D721Med (cell line): ENCODE measurements around the gene C2CD2.

Experiments
- DNase-seq: peaks from one replicate; pipeline ENCODE4 v3.0.0; 2011; ENCODE audit warnings: low spot score; ENCODE audit not compliant: insufficient read length
- FAIRE-seq: peaks from 2 replicates; lab custom pipeline; 2011; peaks lifted over from hg19 to GRCh38; lab: Jason Lieb, UNC
- CTCF ChIP-seq: IDR thresholded peaks from 2 replicates; pipeline ENCODE4 v1.5.1; 2012; ENCODE audit warnings: mild to moderate bottlenecking, control low read depth; ENCODE audit not compliant: insufficient read depth; ENCODE audit errors: missing control alignments

C2CD2 gene

GRCh38 chr21:41907496-41908258 is 46.1 kb downstream of the C2CD2 start:
- no peak for TF ChIP-seq CTCF
- no peak for DNase-seq
- no peak for FAIRE-seq

- no peak for TF ChIP-seq CTCF
- no peak for FAIRE-seq
- DNase-seq: no peak
Measured at GRCh38 chr21:41906770-41907169, 47.0 kb downstream of the C2CD2 start.

GRCh38 chr21:41903559-41904351 is 50.1 kb downstream of the C2CD2 start:
- no peak for DNase-seq
- no peak for FAIRE-seq

GRCh38 chr21:41902946-41903345 is 50.9 kb downstream of the C2CD2 start:
- DNase-seq: no peak
- no peak for TF ChIP-seq CTCF
- no peak for FAIRE-seq

More at GRCh38 chr21:41903559-41904351, 50.1 kb downstream of the C2CD2 start:
- TF ChIP-seq CTCF: no peak

GRCh38 chr21:41901782-41902181 is 52.0 kb downstream of the C2CD2 start:
- DNase-seq: no peak
- TF ChIP-seq CTCF: no peak
- no peak for FAIRE-seq

- FAIRE-seq: no peak
- DNase-seq: no peak
- no peak for TF ChIP-seq CTCF
Measured at GRCh38 chr21:41901099-41901498, 52.7 kb downstream of the C2CD2 start.
